Liver (tissue), 9 donors: ENCODE measurements around the gene SLC4A3. TPM values are rescaled to one million over a fixed set of nuclear protein-coding genes. Genes with fewer than 3 reads are reported as not detected.

Experiments used
- DNase-seq: peaks from one replicate; pipeline ENCODE4 v3.0.0-alpha.2; 2017; ENCODE audit warnings: low spot score
- H3K27ac ChIP-seq, 2 donors: one replicate each; pipeline ENCODE4 v1.7.0; 2013; ENCODE audit warnings: inconsistent platforms in 2 of 2, low read length in 2 of 2, control low read depth in 1 of 2, low read depth in 1 of 2, mild to moderate bottlenecking in 1 of 2
- H3K27me3 ChIP-seq, 4 donors: one replicate each; pipeline versions ENCODE4 v1.6.1 to v1.7.0; 2013; ENCODE audit warnings: low read length in 3 of 4, inconsistent platforms in 1 of 4, mild to moderate bottlenecking in 1 of 4, moderate library complexity in 1 of 4; ENCODE audit not compliant: control insufficient read depth in 4 of 4, insufficient read depth in 4 of 4
- H3K36me3 ChIP-seq, 4 donors: one replicate each; pipeline versions ENCODE4 v1.6.1 to v1.7.0; 2013; ENCODE audit warnings: low read length in 3 of 4, mild to moderate bottlenecking in 3 of 4, low read depth in 1 of 4, moderate library complexity in 1 of 4; ENCODE audit not compliant: control insufficient read depth in 4 of 4, insufficient read depth in 3 of 4
- H3K4me1 ChIP-seq, 4 donors: one replicate each; pipeline versions ENCODE4 v1.6.1 to v1.7.0; 2013; ENCODE audit warnings: low read length in 3 of 4, mild to moderate bottlenecking in 3 of 4, moderate library complexity in 1 of 4; ENCODE audit not compliant: control insufficient read depth in 4 of 4, insufficient read depth in 4 of 4
- H3K4me3 ChIP-seq, 3 donors: one replicate each; pipeline versions ENCODE4 v1.6.1 to v1.7.0; 2013; ENCODE audit warnings: low read length in 3 of 3, control low read depth in 1 of 3, low read depth in 1 of 3, mild to moderate bottlenecking in 1 of 3
- H3K9ac ChIP-seq, 2 donors: one replicate each; pipeline ENCODE4 v1.7.0; 2013; ENCODE audit warnings: low read length in 2 of 2, mild to moderate bottlenecking in 2 of 2, moderate library complexity in 2 of 2, control low read depth in 1 of 2, low read depth in 1 of 2
- H3K9me3 ChIP-seq, 4 donors: one replicate each; pipeline versions ENCODE4 v1.6.1 to v1.7.0; 2013; ENCODE audit warnings: low read length in 3 of 4; ENCODE audit not compliant: control insufficient read depth in 4 of 4
- ATF3 ChIP-seq: IDR thresholded peaks from 2 replicates; pipeline ENCODE4 v1.6.1; 2016; ENCODE audit warnings: antibody characterized with exemption
- EGR1 ChIP-seq, 2 donors: IDR thresholded peaks; 2 replicates each; pipeline ENCODE4 v1.6.1; 2016 to 2018; ENCODE audit warnings: antibody characterized with exemption in 2 of 2, low read depth in 2 of 2
- FOXA1 ChIP-seq: IDR thresholded peaks from 2 replicates; pipeline ENCODE4 v1.6.1; 2016; ENCODE audit warnings: antibody characterized with exemption
- FOXA2 ChIP-seq: IDR thresholded peaks from 2 replicates; pipeline ENCODE4 v1.6.1; 2016; ENCODE audit warnings: antibody characterized with exemption
- GABPA ChIP-seq, 2 donors: IDR thresholded peaks in 1 of 2; conservative IDR thresholded peaks in 1 of 2; 2 replicates each; pipeline ENCODE4 v1.6.1; 2016; ENCODE audit warnings: antibody characterized with exemption in 2 of 2, mild to moderate bottlenecking in 1 of 2, moderate library complexity in 1 of 2
- HNF4A ChIP-seq, 2 donors: conservative IDR thresholded peaks; 2 replicates each; pipeline ENCODE4 v1.6.1; 2016; ENCODE audit warnings: antibody characterized with exemption in 2 of 2, mild to moderate bottlenecking in 2 of 2
- HNF4G ChIP-seq: IDR thresholded peaks from 2 replicates; pipeline ENCODE4 v1.6.1; 2016; ENCODE audit warnings: antibody characterized with exemption
- JUND ChIP-seq, 2 donors: IDR thresholded peaks; 2 replicates each; pipeline ENCODE4 v1.6.1; 2016; ENCODE audit warnings: antibody characterized with exemption in 2 of 2
- NR2F2 ChIP-seq: IDR thresholded peaks from 2 replicates; pipeline ENCODE4 v1.6.1; 2016; ENCODE audit warnings: antibody characterized with exemption
- RAD21 ChIP-seq, 2 donors: IDR thresholded peaks; 2 replicates each; pipeline ENCODE4 v1.6.1; 2016; ENCODE audit warnings: antibody characterized with exemption in 2 of 2, mild to moderate bottlenecking in 2 of 2
- REST ChIP-seq: IDR thresholded peaks from 2 replicates; pipeline ENCODE4 v1.6.1; 2016; ENCODE audit warnings: antibody characterized with exemption, mild to moderate bottlenecking
- RXRA ChIP-seq, 2 donors: IDR thresholded peaks; 2 replicates each; pipeline ENCODE4 v1.6.1; 2017 to 2018; ENCODE audit warnings: antibody characterized with exemption in 2 of 2, mild to moderate bottlenecking in 1 of 2
- SP1 ChIP-seq: IDR thresholded peaks from 2 replicates; pipeline ENCODE4 v1.6.1; 2018; ENCODE audit warnings: antibody characterized with exemption, mild to moderate bottlenecking
- TAF1 ChIP-seq: conservative IDR thresholded peaks from 2 replicates; pipeline ENCODE4 v1.6.1; 2016; ENCODE audit warnings: antibody characterized with exemption, mild to moderate bottlenecking
- YY1 ChIP-seq: IDR thresholded peaks from 2 replicates; pipeline ENCODE4 v1.6.1; 2016; ENCODE audit warnings: antibody characterized with exemption, mild to moderate bottlenecking
- WGBS: extraction: QIAGEN DNeasy Blood & Tissue Kit; methylation state at CpG from one replicate; pipeline ENCODE4 v1.1.7; 2013; 5-methylcytosine and 5-hydroxymethylcytosine counted together
- polyA plus RNA-seq, 2 donors: library from polyadenylated mRNA; stranded (reverse) in 1 of 2; unstranded in 1 of 2; fragments of 200-250 nt in 1 of 2; fragments of >200 nt in 1 of 2; fragmentation: Nextera tagmentation in 1 of 2; extraction: Ambion mirVana in 1 of 2; gene quantifications; one replicate each; pipeline versions ENCODE4 v1.2.1 to v1.2.3, GENCODE V29; 2013 to 2015
- total RNA-seq, 2 donors: library from RNA; depleted of rRNA; stranded (reverse); fragments of >200 nt; gene quantifications; one replicate each; pipeline ENCODE4 v1.2.3, GENCODE V29; 2014
- TF ChIP-seq, protein P1 (sequence below): fragments of 150-350 bp; IDR thresholded peaks from 2 replicates; pipeline ENCODE4 v1.5.1; 2017; ENCODE audit warnings: improper control_type of control experiment, low read depth, low read length; ENCODE audit not compliant: missing input control
- TF ChIP-seq, protein P2 (sequence below): IDR thresholded peaks from 2 replicates; pipeline ENCODE4 v1.6.1; 2016; ENCODE audit warnings: antibody characterized with exemption
- donor health status: healthy.
- donor health status: healthy.
- donor health status: healthy.
- donor health status: healthy.
- donor health status: healthy.

SLC4A3 gene
- total and polyA plus RNA-seq, 4 donors = 0.08 to 0.19 (median 0.08) TPM

- TF ChIP-seq REST = no peak
- TF ChIP-seq HNF4A (conservative IDR thresholded peaks at IDR 0.05) = no peak
- no peak for TF ChIP-seq ATF3
- TF ChIP-seq RXRA (IDR thresholded peaks at IDR 0.05) = no peak
- TF ChIP-seq YY1 = no peak
- TF ChIP-seq TAF1 = no peak
- TF ChIP-seq, protein P1, sequence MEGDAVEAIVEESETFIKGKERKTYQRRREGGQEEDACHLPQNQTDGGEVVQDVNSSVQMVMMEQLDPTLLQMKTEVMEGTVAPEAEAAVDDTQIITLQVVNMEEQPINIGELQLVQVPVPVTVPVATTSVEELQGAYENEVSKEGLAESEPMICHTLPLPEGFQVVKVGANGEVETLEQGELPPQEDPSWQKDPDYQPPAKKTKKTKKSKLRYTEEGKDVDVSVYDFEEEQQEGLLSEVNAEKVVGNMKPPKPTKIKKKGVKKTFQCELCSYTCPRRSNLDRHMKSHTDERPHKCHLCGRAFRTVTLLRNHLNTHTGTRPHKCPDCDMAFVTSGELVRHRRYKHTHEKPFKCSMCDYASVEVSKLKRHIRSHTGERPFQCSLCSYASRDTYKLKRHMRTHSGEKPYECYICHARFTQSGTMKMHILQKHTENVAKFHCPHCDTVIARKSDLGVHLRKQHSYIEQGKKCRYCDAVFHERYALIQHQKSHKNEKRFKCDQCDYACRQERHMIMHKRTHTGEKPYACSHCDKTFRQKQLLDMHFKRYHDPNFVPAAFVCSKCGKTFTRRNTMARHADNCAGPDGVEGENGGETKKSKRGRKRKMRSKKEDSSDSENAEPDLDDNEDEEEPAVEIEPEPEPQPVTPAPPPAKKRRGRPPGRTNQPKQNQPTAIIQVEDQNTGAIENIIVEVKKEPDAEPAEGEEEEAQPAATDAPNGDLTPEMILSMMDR = no peak
- no peak for TF ChIP-seq NR2F2
- TF ChIP-seq EGR1 (IDR thresholded peaks at IDR 0.05; ENCODE audit: low read depth in 2 of 2) = no peak
- no peak for TF ChIP-seq SP1
- TF ChIP-seq JUND (IDR thresholded peaks at IDR 0.05) = no peak
- TF ChIP-seq FOXA1 = no peak
- no peak for TF ChIP-seq FOXA2
- TF ChIP-seq HNF4G = no peak
- no peak for TF ChIP-seq GABPA (IDR thresholded peaks at IDR 0.05 in 1 of 2, conservative IDR thresholded peaks at IDR 0.05 in 1 of 2)
- no peak for TF ChIP-seq RAD21 (IDR thresholded peaks at IDR 0.05)
These were observed 51.6 kb downstream of the SLC4A3 start for GRCh38 chr2:219679041-219679440.

DNA sequence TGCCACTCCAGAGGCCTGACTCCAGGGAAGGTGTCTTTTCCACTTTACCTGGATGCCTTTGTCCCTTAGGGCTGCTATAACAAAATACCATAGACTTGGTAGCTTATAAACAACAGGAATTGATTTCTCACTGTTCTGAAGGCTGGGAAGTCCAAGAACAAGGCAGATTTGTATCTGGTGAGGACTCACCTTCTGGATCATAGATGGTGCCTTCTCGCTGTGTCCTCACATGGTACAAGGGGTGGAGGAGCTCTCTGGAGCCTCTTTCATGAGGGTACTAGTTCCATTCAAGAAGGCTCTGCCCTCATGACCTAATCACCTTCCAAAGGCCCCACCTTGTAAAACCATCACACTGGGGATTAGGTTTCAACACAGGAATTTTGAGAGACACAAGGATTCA lies 52.1 kb downstream of the SLC4A3 start:
- no peak for TF ChIP-seq SP1
- no peak for TF ChIP-seq FOXA1
- TF ChIP-seq JUND (IDR thresholded peaks at IDR 0.05) = no peak
- no peak for TF ChIP-seq FOXA2
- no peak for TF ChIP-seq ATF3
- no peak for TF ChIP-seq HNF4A (conservative IDR thresholded peaks at IDR 0.05)
- no peak for TF ChIP-seq YY1
- TF ChIP-seq, protein P1 = no peak
- TF ChIP-seq, protein P2, sequence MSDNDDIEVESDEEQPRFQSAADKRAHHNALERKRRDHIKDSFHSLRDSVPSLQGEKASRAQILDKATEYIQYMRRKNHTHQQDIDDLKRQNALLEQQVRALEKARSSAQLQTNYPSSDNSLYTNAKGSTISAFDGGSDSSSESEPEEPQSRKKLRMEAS = no peak
- no peak for TF ChIP-seq GABPA (IDR thresholded peaks at IDR 0.05 in 1 of 2, conservative IDR thresholded peaks at IDR 0.05 in 1 of 2)
- no peak for TF ChIP-seq NR2F2
- no peak for TF ChIP-seq HNF4G
- TF ChIP-seq RAD21 (IDR thresholded peaks at IDR 0.05) = no peak
- no peak for TF ChIP-seq TAF1
- no peak for TF ChIP-seq REST
- WGBS = 96% methylated on average over 1 of the region's 1 CpG
- Histone ChIP-seq H3K27me3 (no peaks in the 10 kb centered on the region), H3K27ac (no peak overlapping the region), H3K4me1 (no peaks in the 10 kb centered on the region), H3K4me3 (no peak overlapping the region), H3K9me3 (peaks cover 0 to 8% (median under 1%) of the 10 kb centered on the region in 4 donors), H3K36me3 (no peaks in the 10 kb centered on the region), H3K9ac (no peak overlapping the region)
- no peak for DNase-seq

More at GRCh38 chr2:219679041-219679440, 51.6 kb downstream of the SLC4A3 start:
- Histone ChIP-seq H3K27ac (no peak overlapping the region), H3K9me3 (peaks cover 0 to 8% (median under 1%) of the 10 kb centered on the region in 4 donors), H3K4me3 (no peak overlapping the region), H3K9ac (no peak overlapping the region), H3K36me3 (no peaks in the 10 kb centered on the region), H3K4me1 (no peaks in the 10 kb centered on the region), H3K27me3 (no peaks in the 10 kb centered on the region)
- WGBS = 90% methylated on average over 3 of the region's 3 CpGs
- no peak for DNase-seq
